Ovary (tissue), 3 donors: ENCODE results near the gene PRKCH.

Source experiments
- EP300 ChIP-seq: sonication (generic); formaldehyde crosslinking; IDR thresholded peaks from one replicate; pipeline ENCODE4 v1.6.1; 2017; ENCODE audit warnings: antibody characterized with exemption
- POLR2A ChIP-seq: fragments of 450-650 bp; IDR thresholded peaks from one replicate; pipeline ENCODE4 v1.6.1; 2017; ENCODE audit warnings: antibody characterized with exemption, mild to moderate bottlenecking, moderate library complexity
- TF ChIP-seq, protein P1 (sequence below), 3 donors: fragments of 450-650 bp in 2 of 3; fragments of 200-600 bp in 1 of 3; IDR thresholded peaks; one replicate each; pipeline versions ENCODE4 v1.5.1 to v1.8.0; 2016 to 2022; ENCODE audit warnings: antibody characterized with exemption in 3 of 3, mild to moderate bottlenecking in 1 of 3
- donor health status: DM: no; HTN: no; CAD: no.

- TF ChIP-seq, protein P1, sequence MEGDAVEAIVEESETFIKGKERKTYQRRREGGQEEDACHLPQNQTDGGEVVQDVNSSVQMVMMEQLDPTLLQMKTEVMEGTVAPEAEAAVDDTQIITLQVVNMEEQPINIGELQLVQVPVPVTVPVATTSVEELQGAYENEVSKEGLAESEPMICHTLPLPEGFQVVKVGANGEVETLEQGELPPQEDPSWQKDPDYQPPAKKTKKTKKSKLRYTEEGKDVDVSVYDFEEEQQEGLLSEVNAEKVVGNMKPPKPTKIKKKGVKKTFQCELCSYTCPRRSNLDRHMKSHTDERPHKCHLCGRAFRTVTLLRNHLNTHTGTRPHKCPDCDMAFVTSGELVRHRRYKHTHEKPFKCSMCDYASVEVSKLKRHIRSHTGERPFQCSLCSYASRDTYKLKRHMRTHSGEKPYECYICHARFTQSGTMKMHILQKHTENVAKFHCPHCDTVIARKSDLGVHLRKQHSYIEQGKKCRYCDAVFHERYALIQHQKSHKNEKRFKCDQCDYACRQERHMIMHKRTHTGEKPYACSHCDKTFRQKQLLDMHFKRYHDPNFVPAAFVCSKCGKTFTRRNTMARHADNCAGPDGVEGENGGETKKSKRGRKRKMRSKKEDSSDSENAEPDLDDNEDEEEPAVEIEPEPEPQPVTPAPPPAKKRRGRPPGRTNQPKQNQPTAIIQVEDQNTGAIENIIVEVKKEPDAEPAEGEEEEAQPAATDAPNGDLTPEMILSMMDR (IDR thresholded peaks at IDR 0.05), result no peak
- TF ChIP-seq POLR2A, result no peak
- TF ChIP-seq EP300, result no peak
Observed at GRCh38 chr14:61501714-61502458, 180.5 kb downstream of the PRKCH start.
